ENCODE measurements around the gene NEUROG2.
"Not testable (repeated sequence)": the region's sequence is repeated elsewhere in the genome, so short reads cannot be mapped to it uniquely, and the experiment has no call there.

The NEUROG2 gene

GRCh38 chr4:112490808-112491207 is 25.2 kb downstream of the NEUROG2 start:
- not testable (repeated sequence) for DNase-seq (ENCODE audit: low read depth)

GRCh38 chr4:112485930-112486329 is 30.1 kb downstream of the NEUROG2 start:
- DNase-seq (ENCODE audit: low read depth) = no peak

- DNase-seq (ENCODE audit: low read depth) = no peak
These were observed 42.0 kb downstream of the NEUROG2 start for GRCh38 chr4:112473985-112474384.

- no peak for DNase-seq (ENCODE audit: low read depth)
These were observed 43.7 kb downstream of the NEUROG2 start for GRCh38 chr4:112472318-112472717.

Data from non-pigmented ciliary epithelial cell (primary cell).